OCI-LY3 (cell line): Measurements from ENCODE around the gene CYB561A3.

Experiments used
- H2AFZ ChIP-seq: fragments of 200-600, 300-600 bp; shearing (Covaris generic); 2 replicates; pipeline ENCODE4 v1.6.0; 2014; ENCODE audit warnings: antibody characterized with exemption, low read depth, low read length
- H3K27ac ChIP-seq: fragments of 200-600, 300-600 bp; sonication (generic); 2 replicates; pipeline ENCODE4 v1.5.1; 2014; ENCODE audit warnings: mild to moderate bottlenecking, low read length, moderate library complexity, mixed read lengths
- H3K27me3 ChIP-seq: fragments of 200-600, 300-600 bp; sonication (generic); 2 replicates; pipeline ENCODE4 v1.6.1; 2014; ENCODE audit warnings: low read depth, low read length, mixed read lengths
- H3K36me3 ChIP-seq: fragments of 200-600, 300-600 bp; sonication (generic); replicated peaks from 2 replicates; pipeline ENCODE3; 2014; ENCODE audit warnings: low read depth, low read length, mixed read lengths
- H3K4me1 ChIP-seq: fragments of 300-600, 200-600 bp; sonication (generic); 2 replicates; pipeline ENCODE4 v1.6.1; 2014; ENCODE audit warnings: low read length, mixed read lengths
- H3K4me2 ChIP-seq: fragments of 200-600, 300-600 bp; sonication (generic); 2 replicates; pipeline ENCODE4 v1.6.1; 2014; ENCODE audit warnings: low read length, mixed read lengths
- H3K4me3 ChIP-seq: fragments of 300-600, 200-600 bp; sonication (generic); 2 replicates; pipeline ENCODE4 v1.5.1; 2014; ENCODE audit warnings: antibody characterized with exemption, mild to moderate bottlenecking, low read length, moderate library complexity
- H3K79me2 ChIP-seq: fragments of 300-600, 200-600 bp; shearing (Covaris generic); 2 replicates; pipeline ENCODE4 v1.6.1; 2014; ENCODE audit warnings: mild to moderate bottlenecking, low read length, mixed read lengths
- H3K9ac ChIP-seq: fragments of 300-600, 200-600 bp; shearing (Covaris generic); 2 replicates; pipeline ENCODE4 v1.6.0; 2014; ENCODE audit warnings: mild to moderate bottlenecking, low read length, moderate library complexity
- H3K9me3 ChIP-seq: fragments of 200-600, 300-600 bp; shearing (Covaris generic); 2 replicates; pipeline ENCODE4 v1.6.1; 2014; ENCODE audit warnings: low read length, mixed read lengths; ENCODE audit not compliant: insufficient read depth
- H4K20me1 ChIP-seq: fragments of 200-600, 300-600 bp; sonication (generic); 2 replicates; pipeline ENCODE4 v1.6.1; 2016; ENCODE audit warnings: low read length, mixed read lengths; ENCODE audit not compliant: insufficient read depth
- CTCF ChIP-seq: fragments of 200-600, 300-600 bp; sonication (generic); IDR thresholded peaks from 2 replicates; pipeline ENCODE4 v1.5.1; 2014; ENCODE audit warnings: antibody characterized with exemption, low read length, low read depth
- EZH2phosphoT487 ChIP-seq: fragments of 200-600 bp; shearing (Covaris generic); IDR thresholded peaks from 2 replicates; pipeline ENCODE4 v1.6.1; 2018; ENCODE audit warnings: antibody characterized with exemption, mixed run types, low read depth

CYB561A3 gene

GRCh38 chr11:61309141-61309540, 52.5 kb downstream of the CYB561A3 start:
- Histone ChIP-seq H3K27me3 (no peaks in the 10 kb centered on the region), H3K79me2 (no peaks in the 10 kb centered on the region), H3K9ac (no peak overlapping the region), H3K4me2 (no peak overlapping the region), H3K36me3 (peaks cover 79% of the 10 kb centered on the region), H3K4me1 (no peaks in the 10 kb centered on the region), H3K9me3 (no peaks in the 10 kb centered on the region), H2AFZ (no peak overlapping the region), H4K20me1 (no peaks in the 10 kb centered on the region), H3K27ac (no peak overlapping the region), H3K4me3 (no peak overlapping the region)
- TF ChIP-seq EZH2phosphoT487 (no peak), CTCF (no peak)

GRCh38 chr11:61307354-61307753, 54.3 kb downstream of the CYB561A3 start:
- H3K9me3 ChIP-seq, result no peaks in the 10 kb centered on the region

GRCh38 chr11:61306221-61306620, 55.5 kb downstream of the CYB561A3 start:
- Histone ChIP-seq H3K36me3 (peaks cover 80% of the 10 kb centered on the region), H3K79me2 (no peaks in the 10 kb centered on the region), H3K4me1 (no peaks in the 10 kb centered on the region), H3K27me3 (no peaks in the 10 kb centered on the region), H4K20me1 (no peaks in the 10 kb centered on the region), H3K4me2 (no peak overlapping the region), H3K9me3 (no peaks in the 10 kb centered on the region), H3K4me3 (no peak overlapping the region), H2AFZ (no peak overlapping the region), H3K27ac (no peak overlapping the region), H3K9ac (no peak overlapping the region)
- TF ChIP-seq EZH2phosphoT487 (no peak), CTCF (no peak)

More at GRCh38 chr11:61307354-61307753, 54.3 kb downstream of the CYB561A3 start:
- no peaks in the 10 kb centered on the region for H3K27me3 ChIP-seq
- no peak overlapping the region for H3K9ac ChIP-seq
- H3K79me2 ChIP-seq, result no peaks in the 10 kb centered on the region
- H3K27ac ChIP-seq, result no peak overlapping the region
- no peak overlapping the region for H3K4me3 ChIP-seq
- no peak overlapping the region for H3K4me2 ChIP-seq
- H3K4me1 ChIP-seq, result no peaks in the 10 kb centered on the region
- H4K20me1 ChIP-seq, result no peaks in the 10 kb centered on the region
- no peak overlapping the region for H2AFZ ChIP-seq
- H3K36me3 ChIP-seq, result peaks cover 80% of the 10 kb centered on the region
- no peak for TF ChIP-seq CTCF
- no peak for TF ChIP-seq EZH2phosphoT487

- no peak overlapping the region for H2AFZ ChIP-seq
- no peaks in the 10 kb centered on the region for H4K20me1 ChIP-seq
- H3K79me2 ChIP-seq, result no peaks in the 10 kb centered on the region
- no peak overlapping the region for H3K4me3 ChIP-seq
- no peak overlapping the region for H3K27ac ChIP-seq
- no peak overlapping the region for H3K9ac ChIP-seq
- H3K36me3 ChIP-seq, result peaks cover 84% of the 10 kb centered on the region
- H3K4me2 ChIP-seq, result no peak overlapping the region
- no peaks in the 10 kb centered on the region for H3K4me1 ChIP-seq
- no peaks in the 10 kb centered on the region for H3K27me3 ChIP-seq
- TF ChIP-seq EZH2phosphoT487, result no peak
- TF ChIP-seq CTCF, result no peak
- H3K9me3 ChIP-seq, result no peaks in the 10 kb centered on the region
Measured at GRCh38 chr11:61305417-61305816, 56.3 kb downstream of the CYB561A3 start.
